DND-41 (cell line): ENCODE measurements around the gene ADAD1.

Experiments used
- CTCF ChIP-seq: IDR thresholded peaks from 2 replicates; pipeline ENCODE4 v1.5.1; 2012; ENCODE audit warnings: borderline replicate concordance, low read length, moderate library complexity, mild to moderate bottlenecking; ENCODE audit not compliant: poor library complexity, severe bottlenecking; ENCODE audit errors: extremely low read depth
- EZH2 ChIP-seq: IDR thresholded peaks from 3 replicates; pipeline ENCODE4 v1.6.1; 2012; ENCODE audit warnings: borderline replicate concordance, low read depth, mild to moderate bottlenecking, moderate library complexity, low read length, inconsistent platforms; ENCODE audit not compliant: severe bottlenecking

- TF ChIP-seq EZH2 (no peak), CTCF (no peak)
These were observed 97.9 kb downstream of the ADAD1 start for GRCh38 chr4:122476745-122477144.
